AG10803 (cell line): Measurements from ENCODE around the gene DLX3.

Experiments used
- DNase-seq: peaks from one replicate; pipeline ENCODE4 v3.0.0; 2010; ENCODE audit warnings: low read depth
- H3K4me3 ChIP-seq: 2 replicates; pipeline ENCODE4 v1.5.1; 2011; ENCODE audit warnings: mild to moderate bottlenecking, low read length, control low read depth
- TF ChIP-seq, protein P1 (sequence below): conservative IDR thresholded peaks from 2 replicates; pipeline ENCODE4 v1.5.1; 2011; ENCODE audit warnings: mild to moderate bottlenecking, low read length, control low read depth, inconsistent platforms

DLX3 gene

GRCh38 chr17:50036455-50037261, 41.6 kb upstream of the DLX3 start:
- TF ChIP-seq, protein P1, sequence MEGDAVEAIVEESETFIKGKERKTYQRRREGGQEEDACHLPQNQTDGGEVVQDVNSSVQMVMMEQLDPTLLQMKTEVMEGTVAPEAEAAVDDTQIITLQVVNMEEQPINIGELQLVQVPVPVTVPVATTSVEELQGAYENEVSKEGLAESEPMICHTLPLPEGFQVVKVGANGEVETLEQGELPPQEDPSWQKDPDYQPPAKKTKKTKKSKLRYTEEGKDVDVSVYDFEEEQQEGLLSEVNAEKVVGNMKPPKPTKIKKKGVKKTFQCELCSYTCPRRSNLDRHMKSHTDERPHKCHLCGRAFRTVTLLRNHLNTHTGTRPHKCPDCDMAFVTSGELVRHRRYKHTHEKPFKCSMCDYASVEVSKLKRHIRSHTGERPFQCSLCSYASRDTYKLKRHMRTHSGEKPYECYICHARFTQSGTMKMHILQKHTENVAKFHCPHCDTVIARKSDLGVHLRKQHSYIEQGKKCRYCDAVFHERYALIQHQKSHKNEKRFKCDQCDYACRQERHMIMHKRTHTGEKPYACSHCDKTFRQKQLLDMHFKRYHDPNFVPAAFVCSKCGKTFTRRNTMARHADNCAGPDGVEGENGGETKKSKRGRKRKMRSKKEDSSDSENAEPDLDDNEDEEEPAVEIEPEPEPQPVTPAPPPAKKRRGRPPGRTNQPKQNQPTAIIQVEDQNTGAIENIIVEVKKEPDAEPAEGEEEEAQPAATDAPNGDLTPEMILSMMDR, result no peak
- no peak for DNase-seq
- no peak overlapping the region for H3K4me3 ChIP-seq

DNA sequence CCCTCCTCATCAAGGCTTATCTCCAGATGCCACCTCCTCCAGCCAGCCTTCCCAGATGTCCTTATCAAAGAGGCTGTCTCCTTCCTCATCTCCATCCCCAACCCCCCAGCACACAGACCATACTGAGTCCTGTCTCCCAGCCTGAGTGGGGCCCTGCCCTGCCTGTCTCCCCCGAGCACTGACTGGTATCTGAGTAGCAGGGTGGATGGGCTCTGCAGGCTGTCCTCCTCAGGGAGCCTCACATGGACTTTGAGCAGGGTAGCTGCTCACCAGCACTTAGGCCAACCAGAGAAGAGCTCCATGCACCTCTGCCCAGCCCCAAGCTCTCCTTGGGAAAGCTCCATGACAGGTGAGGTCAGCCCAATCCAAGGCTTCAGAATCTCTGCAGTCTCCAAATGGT, 40.9 kb upstream of the DLX3 start:
- H3K4me3 ChIP-seq, result no peak overlapping the region
- TF ChIP-seq, protein P1, result no peak
- DNase-seq, result no peak

- TF ChIP-seq, protein P1, result no peak
- DNase-seq, result peak; percentile 30
These were observed 40.4 kb upstream of the DLX3 start for GRCh38 chr17:50035421-50035879.

DNA sequence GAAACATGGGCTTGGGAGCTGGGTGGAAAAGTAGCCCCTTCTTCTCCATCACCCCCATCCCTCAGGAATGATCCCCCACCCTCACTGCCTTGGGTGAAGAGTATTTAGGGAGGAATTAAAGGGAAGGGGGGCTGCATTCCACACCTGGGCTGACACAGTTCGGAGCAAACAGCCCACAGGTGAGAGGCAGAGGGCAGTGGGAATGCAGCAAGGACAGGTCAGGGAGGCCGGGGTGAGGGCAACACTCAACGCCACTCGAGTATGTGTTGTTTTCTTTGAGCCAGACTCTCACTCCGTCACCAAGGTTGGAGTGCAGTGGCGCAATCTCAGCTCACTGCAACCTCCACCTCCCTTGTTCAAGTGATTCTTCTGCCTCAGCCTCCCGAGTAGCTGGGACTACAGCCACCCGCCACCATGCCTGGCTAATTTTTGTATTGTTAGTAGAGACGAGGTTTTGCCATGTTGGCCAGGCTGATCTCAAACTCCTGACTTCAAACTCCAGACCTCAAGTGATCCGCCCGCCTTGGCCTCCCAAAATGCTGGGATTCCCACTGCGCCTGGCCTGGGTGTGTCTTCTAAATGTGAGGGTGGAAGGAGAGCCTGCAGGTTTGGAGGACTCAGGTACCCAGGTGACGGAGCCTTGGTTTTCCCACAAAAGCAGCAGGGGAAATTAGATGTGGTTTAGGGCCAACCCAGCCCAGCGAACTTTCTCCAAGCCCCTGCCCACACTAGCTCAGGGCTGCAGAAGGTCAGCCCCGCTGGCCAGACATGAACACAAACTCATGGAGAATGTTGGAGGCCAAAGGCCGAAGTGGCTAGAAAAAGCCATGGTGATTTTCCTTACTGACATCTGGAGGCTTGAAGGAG, 39.7 kb upstream of the DLX3 start:
- no peak for DNase-seq
- TF ChIP-seq, protein P1, result no peak
- H3K4me3 ChIP-seq, result no peak overlapping the region

More at GRCh38 chr17:50035421-50035879, 40.4 kb upstream of the DLX3 start:
- H3K4me3 ChIP-seq, result no peak overlapping the region

DNA sequence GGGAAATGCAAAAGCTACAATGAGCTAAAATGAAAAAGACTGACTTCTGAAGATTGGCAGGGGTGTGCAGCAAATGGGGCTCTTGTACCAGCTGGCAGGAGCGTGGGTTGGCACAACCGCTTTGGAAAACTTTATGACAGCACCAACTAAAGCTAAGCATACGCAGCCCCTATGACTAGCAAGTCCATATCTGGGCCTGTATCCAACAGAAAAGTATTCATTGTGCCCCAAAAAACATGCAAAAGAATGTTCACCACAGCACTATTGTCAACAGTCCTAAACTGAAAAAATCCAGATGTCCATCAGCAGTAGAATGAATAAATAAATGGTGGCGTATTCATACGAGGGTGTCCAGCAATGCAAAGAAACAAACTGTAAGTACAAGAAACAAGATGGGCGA, 38.3 kb upstream of the DLX3 start:
- no peak overlapping the region for H3K4me3 ChIP-seq
- TF ChIP-seq, protein P1, result no peak
- DNase-seq, result peak; percentile 87

- no peak overlapping the region for H3K4me3 ChIP-seq
- TF ChIP-seq, protein P1, result no peak
- no peak for DNase-seq
These were observed 34.2 kb upstream of the DLX3 start for GRCh38 chr17:50029185-50029584.

GRCh38 chr17:50028736-50029120, 33.7 kb upstream of the DLX3 start:
- TF ChIP-seq, protein P1, result no peak
- DNase-seq, result no peak
- no peak overlapping the region for H3K4me3 ChIP-seq
